Psoas muscle (tissue), 8 donors: ENCODE measurements around the gene SPRN. TPM values are rescaled to one million over a fixed set of nuclear protein-coding genes. Genes with fewer than 3 reads are reported as not detected.

Experiments used
- ATAC-seq, 4 donors: fragments of 200-7000 bp; cut with Tn5 transposase; one replicate each; pipeline ENCODE4 v1.9.1; 2020; ENCODE audit warnings: moderate library complexity in 3 of 4, mild to moderate bottlenecking in 2 of 4
- DNase-seq, 2 donors: peaks; one replicate each; pipeline ENCODE4 v3.0.0-alpha.2; 2020
- H3K27ac ChIP-seq: fragments of 200-600 bp; one replicate; pipeline ENCODE4 v1.8.0; 2022
- H3K27me3 ChIP-seq, 3 donors: fragments of 200-600 bp in 1 of 3; one replicate each; pipeline versions ENCODE4 v1.6.1 to v1.8.0; 2013 to 2022; ENCODE audit warnings: low read length in 2 of 3, mild to moderate bottlenecking in 2 of 3, moderate library complexity in 1 of 3; ENCODE audit not compliant: insufficient read depth in 3 of 3
- H3K36me3 ChIP-seq, 2 donors: fragments of 200-600 bp in 1 of 2; one replicate each; pipeline versions ENCODE4 v1.6.1 to v1.8.0; 2013 to 2022; ENCODE audit warnings: low read depth in 1 of 2, mild to moderate bottlenecking in 1 of 2, moderate library complexity in 1 of 2; ENCODE audit not compliant: insufficient read depth in 1 of 2
- H3K4me1 ChIP-seq: fragments of 200-600 bp; one replicate; pipeline ENCODE4 v1.8.0; 2022
- H3K4me3 ChIP-seq: fragments of 200-600 bp; one replicate; pipeline ENCODE4 v1.8.0; 2022; ENCODE audit warnings: mild to moderate bottlenecking
- H3K9me3 ChIP-seq: fragments of 200-600 bp; one replicate; pipeline ENCODE4 v1.8.0; 2022
- WGBS, 3 donors: extraction: QIAGEN DNeasy Blood & Tissue Kit; methylation state at CpG; one replicate each; pipeline versions ENCODE4 v1.1.6 to v1.1.7; 2013; 5-methylcytosine and 5-hydroxymethylcytosine counted together
- intact Hi-C, 2 donors: fragments of 100-400 bp; cut with DNase I; formaldehyde crosslinking; loops; one replicate each; pipeline versions ENCODE4 v1.11.0 to v1.14.2; 2022
- polyA plus RNA-seq, 3 donors: library from polyadenylated mRNA; stranded (reverse); fragments of 200-250 nt; gene quantifications; one replicate each; pipeline ENCODE4 v1.2.3, GENCODE V29; 2013
- total RNA-seq, 4 donors: library from RNA; stranded (reverse); fragmentation: NEBNext Ultra II Directional in 2 of 4; extraction: Animal tissue kit (Norgen Biotek cat#: 25700) in 2 of 4; gene quantifications; one replicate each; pipeline versions ENCODE4 v1.2.1 to v1.2.4, GENCODE V29; 2021 to 2023
- TF ChIP-seq, protein P1 (sequence below): fragments of 200-600 bp; IDR thresholded peaks from one replicate; pipeline ENCODE4 v1.8.0; 2022; ENCODE audit warnings: antibody characterized with exemption
- donor health status: healthy with polysubstance abuse.
- donor health status: DM: no; HTN: no; CAD: no; lungs with moderate emphysema.
- donor health status: Bipolar disorder and iron deficiency.
- donor health status: healthy.
- donor health status: DM: yes; HTN: yes; CAD: no.
- donor health status: DM: no; HTN: no; CAD: no.
- donor health status: DM: no; HTN: no; CAD: no.
- donor health status: DM: yes; HTN: yes; CAD: no.

Gene SPRN
- total and polyA plus RNA-seq, 7 donors, result 0.08 to 0.22 (median 0.12) TPM; not detected in 4

DNA sequence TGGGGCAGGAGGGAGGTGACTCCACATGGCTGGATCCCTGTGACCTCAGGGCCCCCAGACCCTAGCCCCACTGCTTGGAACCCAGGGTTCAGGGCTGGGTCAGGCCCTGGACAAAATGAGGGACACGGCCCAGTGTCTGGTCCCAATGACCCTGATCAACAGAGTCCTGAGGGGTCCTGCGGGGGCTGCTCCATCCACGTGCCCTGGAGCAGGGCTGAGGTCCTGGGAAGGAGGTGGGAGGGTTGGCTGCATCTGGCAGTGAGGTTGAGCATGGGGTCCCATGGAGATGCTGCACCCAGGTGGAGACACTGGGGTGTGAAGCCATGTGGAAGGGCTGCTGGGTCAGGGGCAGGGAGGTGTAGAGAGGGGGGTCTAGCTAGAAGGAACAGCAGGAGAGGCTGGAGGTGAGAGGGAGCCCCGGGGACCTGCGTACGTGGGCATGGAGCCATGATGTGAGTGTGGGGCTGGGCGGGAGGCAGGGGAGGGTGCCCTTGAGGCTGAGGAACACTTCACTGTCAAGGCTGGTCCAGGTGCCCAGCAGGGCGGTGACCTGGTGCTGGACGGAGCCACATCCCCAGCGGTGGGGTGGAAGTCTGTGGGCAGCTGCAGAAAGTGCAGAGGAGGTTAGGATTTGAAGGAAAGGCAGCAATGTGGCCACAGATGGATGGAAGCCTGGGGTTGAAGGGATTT lies 29.9 kb upstream of the SPRN start:
- Histone ChIP-seq H3K27ac (no peak overlapping the region), H3K4me1 (no peaks in the 10 kb centered on the region), H3K36me3 (no peaks in the 10 kb centered on the region), H3K9me3 (peaks cover 6% of the 10 kb centered on the region), H3K4me3 (no peak overlapping the region), H3K27me3 (peaks cover 0 to 2% (median 0%) of the 10 kb centered on the region in 3 donors)
- intact Hi-C loops, result no loop called here
- DNase-seq (peak in 1 of 2 donors; percentile 43), ATAC-seq (no peak)
- TF ChIP-seq, protein P1, sequence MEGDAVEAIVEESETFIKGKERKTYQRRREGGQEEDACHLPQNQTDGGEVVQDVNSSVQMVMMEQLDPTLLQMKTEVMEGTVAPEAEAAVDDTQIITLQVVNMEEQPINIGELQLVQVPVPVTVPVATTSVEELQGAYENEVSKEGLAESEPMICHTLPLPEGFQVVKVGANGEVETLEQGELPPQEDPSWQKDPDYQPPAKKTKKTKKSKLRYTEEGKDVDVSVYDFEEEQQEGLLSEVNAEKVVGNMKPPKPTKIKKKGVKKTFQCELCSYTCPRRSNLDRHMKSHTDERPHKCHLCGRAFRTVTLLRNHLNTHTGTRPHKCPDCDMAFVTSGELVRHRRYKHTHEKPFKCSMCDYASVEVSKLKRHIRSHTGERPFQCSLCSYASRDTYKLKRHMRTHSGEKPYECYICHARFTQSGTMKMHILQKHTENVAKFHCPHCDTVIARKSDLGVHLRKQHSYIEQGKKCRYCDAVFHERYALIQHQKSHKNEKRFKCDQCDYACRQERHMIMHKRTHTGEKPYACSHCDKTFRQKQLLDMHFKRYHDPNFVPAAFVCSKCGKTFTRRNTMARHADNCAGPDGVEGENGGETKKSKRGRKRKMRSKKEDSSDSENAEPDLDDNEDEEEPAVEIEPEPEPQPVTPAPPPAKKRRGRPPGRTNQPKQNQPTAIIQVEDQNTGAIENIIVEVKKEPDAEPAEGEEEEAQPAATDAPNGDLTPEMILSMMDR, result no peak
- 82 to 88% (median 86%) methylated on average over 10 of the region's 10 CpGs for WGBS, 3 donors

DNA sequence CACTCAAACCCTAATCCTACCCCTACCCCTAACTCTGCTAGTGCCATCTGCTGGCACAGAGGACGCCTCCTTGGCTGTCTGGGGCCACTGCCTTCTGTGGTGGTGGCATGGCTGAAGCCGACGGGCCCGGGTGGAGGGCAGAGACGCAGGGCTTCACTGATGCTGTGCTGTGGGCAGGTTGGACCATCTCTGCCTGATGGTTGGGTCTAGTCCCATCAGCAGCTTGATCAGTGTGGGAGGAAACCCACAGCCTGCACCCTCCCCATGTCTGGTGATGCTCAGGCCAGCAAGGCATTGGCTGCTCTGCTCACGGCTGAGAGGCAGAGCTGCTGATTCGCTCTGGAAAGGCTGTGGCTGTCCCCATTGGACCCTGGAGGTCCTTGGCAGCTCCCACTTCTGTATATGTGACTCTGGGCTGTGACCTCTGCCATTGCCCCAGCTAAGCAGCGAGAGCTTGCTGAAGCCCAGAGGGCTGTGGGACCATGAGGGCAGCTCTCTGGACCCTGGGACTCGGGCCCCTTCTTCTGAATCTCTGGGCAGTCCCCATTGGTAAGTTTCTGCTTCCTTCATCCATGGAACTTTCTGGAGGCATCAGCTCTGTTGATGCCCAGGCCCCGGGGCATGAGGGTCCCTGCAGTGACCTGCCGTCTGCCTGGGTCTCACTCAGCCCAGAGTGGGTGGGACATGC lies 29.2 kb upstream of the SPRN start, which contains the start of gene SCART1:
Gene SCART1, plus strand, starts transcription at position 430 of the 688 bp plus-strand sequence. Its CDS starts 53 bp downstream, at position 483.
- no peaks in the 10 kb centered on the region for H3K27me3 ChIP-seq
- ATAC-seq, result no peak
- no peak within 1 kb of the TSS for H3K27ac ChIP-seq
- TF ChIP-seq, protein P1, result no peak
- H3K4me1 ChIP-seq, result no peaks in the 10 kb centered on the region
- WGBS, 3 donors, result 81 to 87% (median 85%) methylated on average over 11 of the region's 11 CpGs
- DNase-seq, result no peak
- no peak within 1 kb of the TSS for H3K4me3 ChIP-seq
- H3K36me3 ChIP-seq, result no peaks in the 10 kb centered on the region
- intact Hi-C loops, result no loop called here
- peaks cover 13% of the 10 kb centered on the region for H3K9me3 ChIP-seq

DNA sequence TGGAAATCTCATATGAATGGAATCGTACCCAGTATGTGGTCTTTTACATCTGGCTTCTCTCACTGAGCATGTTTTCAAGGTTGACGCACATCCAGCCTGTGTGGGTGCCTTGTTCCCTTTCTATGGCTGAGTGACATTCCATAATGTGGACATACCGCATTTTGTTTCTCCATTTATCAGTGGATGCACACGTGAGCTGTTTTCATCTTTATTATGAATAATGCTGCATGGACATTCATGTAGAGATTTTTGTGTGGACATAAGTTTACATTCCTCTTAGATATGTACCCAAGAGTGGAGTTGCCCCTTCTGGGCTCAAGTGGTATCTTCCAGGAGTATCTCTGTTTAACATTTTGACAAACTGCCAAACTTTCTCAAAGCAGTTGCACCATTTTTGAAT lies 28.0 kb upstream of the SPRN start:
- Histone ChIP-seq H3K4me3 (no peak overlapping the region), H3K36me3 (no peaks in the 10 kb centered on the region), H3K9me3 (peaks cover 25% of the 10 kb centered on the region), H3K27me3 (no peaks in the 10 kb centered on the region), H3K27ac (no peak overlapping the region), H3K4me1 (no peaks in the 10 kb centered on the region)
- intact Hi-C loops, result no loop called here
- WGBS, 3 donors, result 81 to 86% (median 84%) methylated on average over 4 of the region's 4 CpGs
- no peak for ATAC-seq
- DNase-seq, result no peak
- TF ChIP-seq, protein P1, result no peak

DNA sequence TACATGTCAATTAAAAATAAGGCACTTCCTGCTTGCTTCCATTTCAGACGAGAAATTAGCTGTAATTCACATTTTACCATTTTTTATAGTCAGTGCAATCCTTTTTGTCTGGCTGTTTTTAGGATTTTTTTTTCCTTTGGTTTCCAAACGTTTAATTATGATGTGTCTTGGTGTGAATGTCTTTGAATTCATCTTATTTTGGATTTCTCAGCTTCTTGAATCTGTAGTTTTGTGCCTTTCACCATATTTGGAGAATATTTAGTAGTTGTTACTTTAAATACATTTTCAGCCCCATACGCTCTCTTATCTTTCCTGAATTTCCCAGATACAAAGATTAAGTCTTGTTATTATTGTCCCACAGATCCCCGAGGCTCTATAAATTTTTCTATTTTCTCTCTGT lies 26.9 kb upstream of the SPRN start:
- H3K36me3 ChIP-seq, result no peaks in the 10 kb centered on the region
- H3K9me3 ChIP-seq, result peaks cover 36% of the 10 kb centered on the region
- no peak overlapping the region for H3K27ac ChIP-seq
- no peak overlapping the region for H3K4me3 ChIP-seq
- TF ChIP-seq, protein P1, result no peak
- H3K27me3 ChIP-seq, result no peaks in the 10 kb centered on the region
- intact Hi-C loops, result no loop called here
- DNase-seq, result no peak
- ATAC-seq, result no peak
- 61 to 71% (median 63%) methylated on average over 4 of the region's 4 CpGs for WGBS, 3 donors
- no peaks in the 10 kb centered on the region for H3K4me1 ChIP-seq
